T47D (cell line): ENCODE measurements around the gene DHDH.

Experiments used
- DNase-seq, 2 experiments: peaks; one replicate each; pipeline versions ENCODE4 v3.0.0 to v3.0.0-alpha.2; 2011 to 2012; ENCODE audit warnings: low read depth in 1 of 2, low spot score in 1 of 2
- JUND ChIP-seq: IDR thresholded peaks from 2 replicates; pipeline ENCODE4 v1.6.1; 2012; ENCODE audit warnings: low read depth
- in situ Hi-C: cut with HindIII; loops from 2 replicates; pipeline ENCODE4 v1.10.0; 2016; ENCODE audit warnings: low sequenced_read_pairs, low pct_unique_long_range_greater_than_20kb

The DHDH gene

DNA sequence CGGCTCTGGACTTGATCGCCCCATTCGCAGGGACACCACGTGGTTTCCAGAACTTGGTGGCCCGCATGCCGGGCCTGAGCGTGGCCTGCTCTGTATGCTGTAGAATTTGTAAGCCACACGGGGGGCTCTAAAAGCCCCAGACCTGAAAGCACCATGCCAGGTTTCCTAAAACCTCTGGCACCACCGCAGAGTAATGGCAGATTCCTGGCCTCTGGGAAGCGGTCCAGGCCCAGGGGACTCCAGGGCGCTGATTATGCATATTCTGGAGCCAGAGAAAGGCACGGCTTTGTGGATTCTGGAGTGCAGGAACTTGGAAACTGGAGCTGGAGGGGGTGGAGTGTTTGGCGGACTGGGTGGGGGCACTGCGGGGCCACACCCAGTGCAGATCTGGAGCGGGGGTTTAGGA is 35.3 kb downstream of the DHDH start:
- DNase-seq: no peak
- no peak for TF ChIP-seq JUND
- in situ Hi-C loops: no loop called here

DNA sequence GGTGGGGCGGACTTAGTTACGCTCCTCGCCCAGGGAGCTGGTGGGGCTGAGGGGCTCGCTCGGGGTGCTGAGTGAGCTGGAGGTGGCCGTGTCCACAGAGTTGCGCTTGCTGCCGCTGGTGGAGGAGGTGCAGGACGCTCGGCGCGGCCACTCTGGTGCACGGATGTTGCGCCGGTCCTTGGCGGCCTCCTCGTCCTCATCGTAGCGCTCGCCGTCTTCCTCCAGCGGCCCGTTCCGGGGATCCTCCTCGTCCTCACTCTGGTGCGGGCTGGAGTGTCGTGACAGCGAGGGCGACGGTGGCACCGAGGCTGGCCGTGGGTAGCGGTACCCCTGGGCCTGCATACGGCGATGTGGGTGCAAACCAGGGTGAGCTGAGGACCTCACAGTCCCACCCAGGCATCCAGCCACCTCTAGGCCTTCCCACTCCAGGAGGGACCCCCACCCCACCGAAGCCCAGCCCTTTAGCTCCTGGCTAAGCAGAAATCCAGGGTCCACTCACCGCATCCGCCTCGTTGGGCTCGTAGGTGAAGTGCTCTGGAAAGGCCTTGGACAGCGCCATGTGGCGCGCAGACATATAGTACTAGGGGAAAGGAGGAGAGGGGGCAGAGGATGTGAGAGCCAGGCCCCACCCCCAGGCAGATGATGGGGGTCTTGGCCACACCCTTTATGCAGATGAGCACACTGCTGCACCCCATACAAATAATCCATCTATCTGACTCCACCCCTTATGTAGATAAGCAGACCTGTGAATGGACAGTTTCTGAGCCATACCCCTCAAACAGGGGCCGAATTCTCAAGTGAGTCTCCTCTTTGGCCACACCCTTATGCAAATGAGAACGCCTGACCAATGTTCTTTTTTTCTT is 36.0 kb downstream of the DHDH start:
- no peak for TF ChIP-seq JUND
- DNase-seq: peak in 1 of 2 experiments; percentile 72
- in situ Hi-C loops: no loop called here

DNA sequence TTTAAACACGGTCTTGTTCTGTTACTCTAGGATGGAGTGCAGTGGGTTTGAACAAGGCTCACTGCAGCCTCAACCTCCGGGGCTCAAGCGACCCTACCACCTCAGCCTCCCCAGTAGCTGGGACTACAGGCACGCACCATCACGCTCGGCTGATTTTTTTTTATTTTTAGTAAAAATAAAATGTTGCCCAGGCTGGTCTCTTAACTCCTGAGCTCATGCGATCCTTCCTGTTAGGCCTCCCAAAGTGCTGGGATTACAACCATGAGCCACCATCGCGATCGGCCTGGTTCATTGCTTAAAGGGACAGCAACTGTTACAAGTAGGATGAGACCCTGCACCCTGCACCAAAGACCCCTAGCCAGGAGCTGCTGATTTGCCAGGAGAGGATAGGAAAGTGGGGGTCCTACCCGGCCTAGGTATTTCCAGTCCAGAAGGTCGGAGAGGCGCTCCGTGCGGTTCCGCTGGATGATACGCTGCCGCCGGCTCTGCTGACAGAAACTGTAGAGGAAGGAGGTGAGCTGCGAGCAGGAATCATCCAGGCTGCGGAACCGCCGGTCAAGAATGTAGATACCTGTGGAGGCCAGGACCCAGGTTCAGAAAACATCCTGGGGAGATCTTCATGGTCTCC is 36.8 kb downstream of the DHDH start:
- in situ Hi-C loops: no loop called here
- DNase-seq: no peak
- no peak for TF ChIP-seq JUND

DNA sequence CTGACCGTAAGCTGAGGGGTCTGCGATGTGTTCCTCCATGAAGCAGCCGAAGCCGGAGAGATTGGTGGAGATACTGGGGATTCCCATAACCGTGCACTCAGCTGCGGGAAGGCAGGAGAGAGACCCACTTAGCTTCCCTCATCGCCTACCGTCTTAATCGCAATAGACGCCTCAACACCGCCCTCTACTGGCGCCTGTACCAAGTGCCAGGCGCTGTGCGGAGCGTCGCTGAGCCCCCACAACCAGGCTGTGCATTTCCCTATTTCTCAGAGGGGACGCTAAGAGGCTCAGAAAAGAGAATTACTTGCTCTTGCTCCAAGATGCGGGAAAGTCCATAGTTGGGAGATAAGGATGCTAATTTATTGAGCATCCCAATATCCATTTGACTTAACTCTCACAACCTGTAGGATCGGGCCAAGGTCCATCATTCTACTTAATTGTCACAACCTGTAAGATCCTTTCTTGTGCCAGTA is 37.5 kb downstream of the DHDH start:
- TF ChIP-seq JUND: no peak
- in situ Hi-C loops: no loop called here
- peak in 1 of 2 experiments; percentile 53 for DNase-seq

GRCh38 chr19:48975947-48976847 is 42.7 kb downstream of the DHDH start:
- in situ Hi-C loops: no loop called here
- DNase-seq: peak in 1 of 2 experiments; percentile 29
- TF ChIP-seq JUND: no peak

GRCh38 chr19:48977061-48977460 is 43.6 kb downstream of the DHDH start:
- in situ Hi-C loops: no loop called here
- no peak for DNase-seq
- TF ChIP-seq JUND: no peak

- no peak for TF ChIP-seq JUND
- peak in 1 of 2 experiments; percentile 18 for DNase-seq
- in situ Hi-C loops: no loop called here
Observed at GRCh38 chr19:48982280-48982679, 48.8 kb downstream of the DHDH start.

DNA sequence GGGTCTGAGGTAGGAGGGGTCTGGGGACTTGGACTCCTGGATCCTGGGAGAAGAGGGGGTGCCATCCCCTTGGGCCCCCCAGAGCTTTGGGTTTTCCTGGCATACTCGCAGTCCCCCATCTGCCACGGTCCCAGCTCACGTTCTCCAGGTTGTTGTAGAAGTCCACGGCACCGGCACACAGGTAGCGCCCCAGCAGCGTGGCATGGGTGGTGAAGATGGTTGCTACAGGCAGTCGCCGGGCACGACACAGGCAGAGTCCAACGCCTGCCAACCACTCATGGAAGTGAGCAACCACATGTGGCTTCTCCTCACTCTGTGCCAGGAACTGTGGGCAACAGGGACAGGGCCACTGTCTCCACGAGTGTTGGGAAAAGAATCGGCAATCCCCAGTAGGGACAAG is 52.2 kb downstream of the DHDH start:
- no peak for TF ChIP-seq JUND
- in situ Hi-C loops: no loop called here
- no peak for DNase-seq

GRCh38 chr19:48986211-48986610 is 52.7 kb downstream of the DHDH start:
- in situ Hi-C loops: no loop called here
- no peak for TF ChIP-seq JUND
- DNase-seq: no peak

GRCh38 chr19:48987323-48987722 is 53.8 kb downstream of the DHDH start:
- in situ Hi-C loops: no loop called here
- no peak for TF ChIP-seq JUND
- DNase-seq: no peak

- no peak for DNase-seq
- TF ChIP-seq JUND: no peak
- in situ Hi-C loops: no loop called here
Observed at GRCh38 chr19:48988286-48988685, 54.8 kb downstream of the DHDH start.

GRCh38 chr19:48988860-48989259 is 55.4 kb downstream of the DHDH start:
- in situ Hi-C loops: no loop called here
- DNase-seq: no peak
- no peak for TF ChIP-seq JUND
